ENCODE data around the gene MMP28. TPM values are rescaled to one million over a fixed set of nuclear protein-coding genes. Genes with fewer than 3 reads are reported as not detected.

Gene MMP28
- 27.1 TPM for polyA plus RNA-seq (2013, experiment 1 of 2)
- 35.7 TPM for polyA plus RNA-seq (2013, experiment 2 of 2)

GRCh38 chr17:35795007-35795870 is at the start of gene MMP28:
Gene MMP28 (minus strand): TSS chr17:35795641. CDS start chr17:35795377, 264 bp downstream.
- H3K27ac ChIP-seq (ENCODE audit: low read depth, low read length, severe bottlenecking) = no peak within 1 kb of the TSS
- H3K4me3 ChIP-seq (ENCODE audit: extremely low read depth, insufficient read depth, low read length, poor library complexity, severe bottlenecking) = peak within 1 kb of the TSS; percentile 53
- H3K9me3 ChIP-seq (ENCODE audit: control insufficient read depth, low read length) = no peaks in the 10 kb centered on the region
- 0 to 3% methylated on average over 48 to 51 of the region's 89 CpGs for WGBS, 2 experiments (ENCODE audit: insufficient coverage in 2 of 2)
- no peaks in the 10 kb centered on the region for H3K36me3 ChIP-seq (ENCODE audit: control insufficient read depth, insufficient read depth, low read length)
- H3K4me1 ChIP-seq (ENCODE audit: control insufficient read depth, insufficient read depth, low read length, poor library complexity, severe bottlenecking) = peaks cover 15% of the 10 kb centered on the region

- no peak overlapping the region for H3K4me3 ChIP-seq (ENCODE audit: extremely low read depth, insufficient read depth, low read length, poor library complexity, severe bottlenecking)
- peaks cover 86% of the 10 kb centered on the region for H3K36me3 ChIP-seq (ENCODE audit: control insufficient read depth, insufficient read depth, low read length)
- no peak overlapping the region for H3K27ac ChIP-seq (ENCODE audit: low read depth, low read length, severe bottlenecking)
- 97% methylated on average over 15 to 19 of the region's 19 CpGs for WGBS, 2 experiments (ENCODE audit: insufficient coverage in 2 of 2)
- no peaks in the 10 kb centered on the region for H3K4me1 ChIP-seq (ENCODE audit: control insufficient read depth, insufficient read depth, low read length, poor library complexity, severe bottlenecking)
- H3K9me3 ChIP-seq (ENCODE audit: control insufficient read depth, low read length) = no peaks in the 10 kb centered on the region
Measured at GRCh38 chr17:35844547-35844946, 49.1 kb upstream of the MMP28 start.

GRCh38 chr17:35843698-35844097 is 48.3 kb upstream of the MMP28 start:
- WGBS, 2 experiments (ENCODE audit: insufficient coverage in 2 of 2) = 100% methylated on average over 1 of the region's 2 CpGs; no CpG with 5 or more reads in 1 of the 2 experiments
- Histone ChIP-seq H3K9me3 (ENCODE audit: control insufficient read depth, low read length) (no peaks in the 10 kb centered on the region), H3K36me3 (ENCODE audit: control insufficient read depth, insufficient read depth, low read length) (peaks cover 91% of the 10 kb centered on the region), H3K27ac (ENCODE audit: low read depth, low read length, severe bottlenecking) (no peak overlapping the region), H3K4me3 (ENCODE audit: extremely low read depth, insufficient read depth, low read length, poor library complexity, severe bottlenecking) (no peak overlapping the region), H3K4me1 (ENCODE audit: control insufficient read depth, insufficient read depth, low read length, poor library complexity, severe bottlenecking) (no peaks in the 10 kb centered on the region)

GRCh38 chr17:35842239-35842638 is 46.8 kb upstream of the MMP28 start:
- H3K36me3 ChIP-seq (ENCODE audit: control insufficient read depth, insufficient read depth, low read length) = peaks cover 90% of the 10 kb centered on the region
- no peaks in the 10 kb centered on the region for H3K4me1 ChIP-seq (ENCODE audit: control insufficient read depth, insufficient read depth, low read length, poor library complexity, severe bottlenecking)
- no peaks in the 10 kb centered on the region for H3K9me3 ChIP-seq (ENCODE audit: control insufficient read depth, low read length)
- WGBS, 2 experiments (ENCODE audit: insufficient coverage in 2 of 2) = 100% methylated on average over 1 to 4 of the region's 5 CpGs
- no peak overlapping the region for H3K27ac ChIP-seq (ENCODE audit: low read depth, low read length, severe bottlenecking)
- H3K4me3 ChIP-seq (ENCODE audit: extremely low read depth, insufficient read depth, low read length, poor library complexity, severe bottlenecking) = no peak overlapping the region

- Histone ChIP-seq H3K36me3 (ENCODE audit: control insufficient read depth, insufficient read depth, low read length) (peaks cover 94% of the 10 kb centered on the region), H3K27ac (ENCODE audit: low read depth, low read length, severe bottlenecking) (no peak overlapping the region), H3K9me3 (ENCODE audit: control insufficient read depth, low read length) (no peaks in the 10 kb centered on the region), H3K4me3 (ENCODE audit: extremely low read depth, insufficient read depth, low read length, poor library complexity, severe bottlenecking) (no peak overlapping the region), H3K4me1 (ENCODE audit: control insufficient read depth, insufficient read depth, low read length, poor library complexity, severe bottlenecking) (no peaks in the 10 kb centered on the region)
- WGBS, 2 experiments (ENCODE audit: insufficient coverage in 2 of 2) = 96 to 100% methylated on average over 3 to 4 of the region's 4 CpGs
Measured at GRCh38 chr17:35841505-35841904, 46.1 kb upstream of the MMP28 start.

- H3K9me3 ChIP-seq (ENCODE audit: control insufficient read depth, low read length) = no peaks in the 10 kb centered on the region
- no peak overlapping the region for H3K4me3 ChIP-seq (ENCODE audit: extremely low read depth, insufficient read depth, low read length, poor library complexity, severe bottlenecking)
- no CpG with 5 or more reads among the region's 3 CpGs for WGBS, 2 experiments (ENCODE audit: insufficient coverage in 2 of 2)
- H3K27ac ChIP-seq (ENCODE audit: low read depth, low read length, severe bottlenecking) = no peak overlapping the region
- no peaks in the 10 kb centered on the region for H3K4me1 ChIP-seq (ENCODE audit: control insufficient read depth, insufficient read depth, low read length, poor library complexity, severe bottlenecking)
- H3K36me3 ChIP-seq (ENCODE audit: control insufficient read depth, insufficient read depth, low read length) = peaks cover 94% of the 10 kb centered on the region
Measured at GRCh38 chr17:35841101-35841500, 45.7 kb upstream of the MMP28 start.

- Histone ChIP-seq H3K4me1 (ENCODE audit: control insufficient read depth, insufficient read depth, low read length, poor library complexity, severe bottlenecking) (no peaks in the 10 kb centered on the region), H3K4me3 (ENCODE audit: extremely low read depth, insufficient read depth, low read length, poor library complexity, severe bottlenecking) (no peak overlapping the region), H3K9me3 (ENCODE audit: control insufficient read depth, low read length) (no peaks in the 10 kb centered on the region), H3K36me3 (ENCODE audit: control insufficient read depth, insufficient read depth, low read length) (peaks cover 92% of the 10 kb centered on the region), H3K27ac (ENCODE audit: low read depth, low read length, severe bottlenecking) (no peak overlapping the region)
- no CpG with 5 or more reads among the region's 1 CpG for WGBS, 2 experiments (ENCODE audit: insufficient coverage in 2 of 2)
Measured at GRCh38 chr17:35825206-35825605, 29.8 kb upstream of the MMP28 start.

- Histone ChIP-seq H3K36me3 (ENCODE audit: control insufficient read depth, insufficient read depth, low read length) (peaks cover 89% of the 10 kb centered on the region), H3K4me3 (ENCODE audit: extremely low read depth, insufficient read depth, low read length, poor library complexity, severe bottlenecking) (no peak overlapping the region), H3K9me3 (ENCODE audit: control insufficient read depth, low read length) (no peaks in the 10 kb centered on the region), H3K4me1 (ENCODE audit: control insufficient read depth, insufficient read depth, low read length, poor library complexity, severe bottlenecking) (no peaks in the 10 kb centered on the region), H3K27ac (ENCODE audit: low read depth, low read length, severe bottlenecking) (no peak overlapping the region)
- 100% methylated on average over 1 of the region's 2 CpGs; no CpG with 5 or more reads in 1 of the 2 experiments for WGBS, 2 experiments (ENCODE audit: insufficient coverage in 2 of 2)
Measured at GRCh38 chr17:35821308-35821707, 25.9 kb upstream of the MMP28 start.

- Histone ChIP-seq H3K27ac (ENCODE audit: low read depth, low read length, severe bottlenecking) (no peak overlapping the region), H3K4me1 (ENCODE audit: control insufficient read depth, insufficient read depth, low read length, poor library complexity, severe bottlenecking) (no peaks in the 10 kb centered on the region), H3K9me3 (ENCODE audit: control insufficient read depth, low read length) (no peaks in the 10 kb centered on the region), H3K36me3 (ENCODE audit: control insufficient read depth, insufficient read depth, low read length) (peaks cover 83% of the 10 kb centered on the region), H3K4me3 (ENCODE audit: extremely low read depth, insufficient read depth, low read length, poor library complexity, severe bottlenecking) (no peak overlapping the region)
- WGBS, 2 experiments (ENCODE audit: insufficient coverage in 2 of 2) = 100% methylated on average over 1 of the region's 1 CpG; no CpG with 5 or more reads in 1 of the 2 experiments
Measured at GRCh38 chr17:35819455-35819854, 24.0 kb upstream of the MMP28 start.

- WGBS, 2 experiments (ENCODE audit: insufficient coverage in 2 of 2) = no CpG with 5 or more reads among the region's 1 CpG
- Histone ChIP-seq H3K4me1 (ENCODE audit: control insufficient read depth, insufficient read depth, low read length, poor library complexity, severe bottlenecking) (no peaks in the 10 kb centered on the region), H3K36me3 (ENCODE audit: control insufficient read depth, insufficient read depth, low read length) (peaks cover 71% of the 10 kb centered on the region), H3K4me3 (ENCODE audit: extremely low read depth, insufficient read depth, low read length, poor library complexity, severe bottlenecking) (no peak overlapping the region), H3K27ac (ENCODE audit: low read depth, low read length, severe bottlenecking) (no peak overlapping the region), H3K9me3 (ENCODE audit: control insufficient read depth, low read length) (no peaks in the 10 kb centered on the region)
Measured at GRCh38 chr17:35817196-35817595, 21.8 kb upstream of the MMP28 start.

GRCh38 chr17:35816723-35817122 is 21.3 kb upstream of the MMP28 start:
- peaks cover 71% of the 10 kb centered on the region for H3K36me3 ChIP-seq (ENCODE audit: control insufficient read depth, insufficient read depth, low read length)
- no peak overlapping the region for H3K4me3 ChIP-seq (ENCODE audit: extremely low read depth, insufficient read depth, low read length, poor library complexity, severe bottlenecking)
- 91 to 100% methylated on average over 1 to 3 of the region's 5 CpGs for WGBS, 2 experiments (ENCODE audit: insufficient coverage in 2 of 2)
- H3K4me1 ChIP-seq (ENCODE audit: control insufficient read depth, insufficient read depth, low read length, poor library complexity, severe bottlenecking) = no peaks in the 10 kb centered on the region
- H3K9me3 ChIP-seq (ENCODE audit: control insufficient read depth, low read length) = no peaks in the 10 kb centered on the region
- no peak overlapping the region for H3K27ac ChIP-seq (ENCODE audit: low read depth, low read length, severe bottlenecking)

Data from mesodermal cell (in vitro differentiated cells).